Spleen (tissue), 11 donors: Measurements from ENCODE around the gene PTPRK. TPM values are rescaled to one million over a fixed set of nuclear protein-coding genes. Genes with fewer than 3 reads are reported as not detected.
A peak's percentile ranks its signal among the peaks of the same experiment; 100 is the strongest.

Experiments used
- DNase-seq: peaks from one replicate; pipeline ENCODE4 v3.0.0-alpha.2; 2020
- H3K27ac ChIP-seq, 8 donors: fragments of 200-600 bp; sonication (generic) in 7 of 8; 1 replicate in 4 of 8; 2 replicates in 4 of 8; pipeline versions ENCODE4 v1.5.0 to v1.8.0; 2016 to 2021; ENCODE audit warnings: inconsistent platforms in 4 of 8, mild to moderate bottlenecking in 4 of 8, moderate library complexity in 1 of 8
- H3K27me3 ChIP-seq, 7 donors: fragments of 200-600 bp; sonication (generic) in 6 of 7; replicated peaks in 1 of 7; 1 replicate in 4 of 7; 2 replicates in 3 of 7; pipeline versions ENCODE4 v1.5.0 to v1.8.0; 2016 to 2021; ENCODE audit warnings: inconsistent platforms in 3 of 7, mild to moderate bottlenecking in 1 of 7
- H3K36me3 ChIP-seq, 6 donors: fragments of 200-600 bp; sonication (generic) in 5 of 6; 1 replicate in 4 of 6; 2 replicates in 2 of 6; pipeline versions ENCODE4 v1.5.0 to v1.8.0; 2016 to 2021; ENCODE audit warnings: inconsistent platforms in 2 of 6
- H3K4me1 ChIP-seq, 6 donors: fragments of 200-600 bp; sonication (generic) in 5 of 6; 1 replicate in 3 of 6; 2 replicates in 3 of 6; pipeline versions ENCODE4 v1.5.0 to v1.8.0; 2016 to 2021; ENCODE audit warnings: inconsistent platforms in 3 of 6
- H3K4me3 ChIP-seq, 8 donors: fragments of 200-600 bp; sonication (generic) in 7 of 8; 1 replicate in 4 of 8; 2 replicates in 4 of 8; pipeline versions ENCODE4 v1.5.0 to v1.8.0; 2016 to 2021; ENCODE audit warnings: inconsistent platforms in 4 of 8, mild to moderate bottlenecking in 4 of 8, moderate library complexity in 2 of 8
- H3K9me3 ChIP-seq, 8 donors: fragments of 200-600 bp; sonication (generic) in 7 of 8; 1 replicate in 4 of 8; 2 replicates in 4 of 8; pipeline versions ENCODE4 v1.5.0 to v1.8.0; 2016 to 2021; ENCODE audit warnings: inconsistent platforms in 4 of 8
- POLR2A ChIP-seq, 3 donors: fragments of 450-650 bp; IDR thresholded peaks; one replicate each; pipeline ENCODE4 v1.5.1; 2017; ENCODE audit warnings: antibody characterized with exemption in 3 of 3, mild to moderate bottlenecking in 1 of 3
- POLR2AphosphoS5 ChIP-seq, 3 donors: sonication (generic); formaldehyde crosslinking; IDR thresholded peaks; one replicate each; pipeline ENCODE4 v1.5.1; 2017; ENCODE audit warnings: antibody characterized with exemption in 3 of 3
- WGBS, 5 donors: extraction: QIAGEN DNeasy Blood & Tissue Kit in 3 of 5; methylation state at CpG; one replicate each; pipeline versions ENCODE4 v1.1.5 to v1.1.7; 2013 to 2018; 5-methylcytosine and 5-hydroxymethylcytosine counted together
- intact Hi-C: fragments of 100-400 bp; cut with DNase I; formaldehyde crosslinking; loops from one replicate; pipeline ENCODE4 v1.15.0; 2023; ENCODE audit warnings: low total_unique reads
- polyA plus RNA-seq, 3 donors: library from polyadenylated mRNA; stranded (reverse); fragments of 200-250 nt; gene quantifications; one replicate each; pipeline ENCODE4 v1.2.1, GENCODE V29; 2013
- total RNA-seq, 7 donors: library from RNA; depleted of rRNA in 3 of 7; stranded (reverse); fragments of >200 nt in 3 of 7; fragmentation: NEBNext Ultra II Directional in 4 of 7; extraction: Animal tissue kit (Norgen Biotek cat#: 25700) in 4 of 7; gene quantifications; one replicate each; pipeline versions ENCODE4 v1.1.0 to v1.2.1, GENCODE V29; 2016 to 2021
- TF ChIP-seq, protein P1 (sequence below), 11 experiments: fragments of 200-600 bp in 7 of 11; fragments of 450-650 bp in 4 of 11; sonication (generic) in 4 of 11; IDR thresholded peaks in 8 of 11; conservative IDR thresholded peaks in 3 of 11; 1 replicate in 7 of 11; 2 replicates in 4 of 11; pipeline versions ENCODE4 v1.4.0 to v1.8.0; 2016 to 2021; ENCODE audit warnings: antibody characterized with exemption in 11 of 11, inconsistent platforms in 4 of 11, mild to moderate bottlenecking in 1 of 11
- donor health status: healthy with polysubstance abuse.
- donor health status: DM: no; HTN: no; CAD: no; lungs with moderate emphysema.
- donor health status: DM: no; HTN: no; CAD: no.
- donor health status: Bipolar disorder and iron deficiency.
- donor health status: healthy.
- donor health status: DM: no; HTN: no; CAD: no.
- donor health status: DM: yes; HTN: yes; CAD: no.

The PTPRK gene
- total and polyA plus RNA-seq, 10 donors: 3.3 to 67.8 (median 34.0) TPM

DNA sequence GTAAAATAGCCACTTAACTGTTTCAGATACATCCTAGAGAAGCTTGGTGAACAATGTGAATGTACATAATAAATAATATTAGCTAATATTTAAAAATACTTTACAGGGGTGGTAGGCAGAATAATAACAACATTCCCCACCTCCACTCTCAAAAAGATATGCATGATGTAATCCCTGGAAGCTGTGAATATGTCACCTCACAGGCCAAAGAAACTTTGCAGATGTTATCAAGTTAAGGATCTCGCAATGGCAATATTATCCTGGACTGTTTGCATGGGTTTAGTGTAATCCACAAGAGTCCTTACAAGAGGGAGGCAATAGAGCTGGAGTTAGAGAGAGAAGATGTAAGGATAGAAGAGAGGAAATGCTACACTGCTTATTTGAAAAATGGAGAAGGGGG, 7.0 kb upstream of the PTPRK start:
- DNase-seq: no peak
- Histone ChIP-seq H3K36me3 (no peaks in the 10 kb centered on the region), H3K4me3 (no peak overlapping the region), H3K9me3 (no peaks in the 10 kb centered on the region), H3K27me3 (peaks cover 0 to 19% (median 0%) of the 10 kb centered on the region in 7 donors), H3K27ac (no peak overlapping the region), H3K4me1 (no peaks in the 10 kb centered on the region)
- intact Hi-C loops: no loop called here
- 73 to 93% (median 84%) methylated on average over 1 of the region's 1 CpG for WGBS, 5 donors
- TF ChIP-seq POLR2A (IDR thresholded peaks at IDR 0.05) (no peak), POLR2AphosphoS5 (IDR thresholded peaks at IDR 0.05) (no peak)
- TF ChIP-seq, protein P1, sequence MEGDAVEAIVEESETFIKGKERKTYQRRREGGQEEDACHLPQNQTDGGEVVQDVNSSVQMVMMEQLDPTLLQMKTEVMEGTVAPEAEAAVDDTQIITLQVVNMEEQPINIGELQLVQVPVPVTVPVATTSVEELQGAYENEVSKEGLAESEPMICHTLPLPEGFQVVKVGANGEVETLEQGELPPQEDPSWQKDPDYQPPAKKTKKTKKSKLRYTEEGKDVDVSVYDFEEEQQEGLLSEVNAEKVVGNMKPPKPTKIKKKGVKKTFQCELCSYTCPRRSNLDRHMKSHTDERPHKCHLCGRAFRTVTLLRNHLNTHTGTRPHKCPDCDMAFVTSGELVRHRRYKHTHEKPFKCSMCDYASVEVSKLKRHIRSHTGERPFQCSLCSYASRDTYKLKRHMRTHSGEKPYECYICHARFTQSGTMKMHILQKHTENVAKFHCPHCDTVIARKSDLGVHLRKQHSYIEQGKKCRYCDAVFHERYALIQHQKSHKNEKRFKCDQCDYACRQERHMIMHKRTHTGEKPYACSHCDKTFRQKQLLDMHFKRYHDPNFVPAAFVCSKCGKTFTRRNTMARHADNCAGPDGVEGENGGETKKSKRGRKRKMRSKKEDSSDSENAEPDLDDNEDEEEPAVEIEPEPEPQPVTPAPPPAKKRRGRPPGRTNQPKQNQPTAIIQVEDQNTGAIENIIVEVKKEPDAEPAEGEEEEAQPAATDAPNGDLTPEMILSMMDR (IDR thresholded peaks at IDR 0.05 in 8 of 11, conservative IDR thresholded peaks at IDR 0.05 in 3 of 11): no peak

DNA sequence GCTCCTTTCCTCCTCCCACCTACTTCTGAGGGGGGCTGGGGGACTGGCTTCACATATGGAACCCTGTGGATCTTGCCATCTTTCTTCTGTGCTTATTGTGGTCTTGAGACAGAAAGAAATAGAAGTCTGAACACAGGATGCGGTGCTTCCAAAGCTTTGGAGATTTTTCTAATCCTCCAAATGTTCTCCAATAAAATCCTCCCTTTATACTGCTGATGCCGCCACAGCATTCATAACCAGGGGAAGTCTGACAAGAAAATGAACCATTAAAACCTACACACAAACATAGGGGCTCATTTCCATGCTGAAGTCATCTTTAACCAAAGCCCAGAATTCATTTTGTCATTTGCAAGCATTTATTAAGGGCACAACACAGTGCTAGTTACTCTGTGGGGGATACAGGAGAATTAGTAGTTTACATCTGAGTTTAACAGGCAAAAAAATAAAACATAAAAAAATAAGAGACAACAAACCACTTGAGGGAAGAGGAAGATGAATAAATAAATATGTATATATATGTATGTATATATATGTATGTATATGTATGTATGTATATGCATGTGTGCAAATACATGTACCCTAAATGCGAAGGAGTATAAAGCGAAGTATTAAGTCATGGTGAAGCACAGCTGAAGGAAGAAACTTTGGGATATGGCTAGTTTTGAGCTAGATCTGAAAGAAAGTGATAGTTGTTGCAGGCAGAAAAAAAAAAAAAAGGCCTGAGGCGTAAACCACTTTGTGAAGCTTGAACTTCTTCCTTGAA, 5.9 kb upstream of the PTPRK start:
- Histone ChIP-seq H3K27ac (no peak overlapping the region), H3K4me1 (peaks cover 0 to 2% (median 0%) of the 10 kb centered on the region in 6 donors), H3K4me3 (no peak overlapping the region), H3K27me3 (peaks cover 0 to 28% (median under 1%) of the 10 kb centered on the region in 7 donors), H3K9me3 (no peaks in the 10 kb centered on the region), H3K36me3 (no peaks in the 10 kb centered on the region)
- intact Hi-C loops: no loop called here
- DNase-seq: no peak
- 85 to 95% (median 90%) methylated on average over 5 of the region's 5 CpGs for WGBS, 5 donors
- TF ChIP-seq POLR2AphosphoS5 (IDR thresholded peaks at IDR 0.05) (no peak), POLR2A (IDR thresholded peaks at IDR 0.05) (no peak)
- TF ChIP-seq, protein P1 (IDR thresholded peaks at IDR 0.05 in 8 of 11, conservative IDR thresholded peaks at IDR 0.05 in 3 of 11): no peak

DNA sequence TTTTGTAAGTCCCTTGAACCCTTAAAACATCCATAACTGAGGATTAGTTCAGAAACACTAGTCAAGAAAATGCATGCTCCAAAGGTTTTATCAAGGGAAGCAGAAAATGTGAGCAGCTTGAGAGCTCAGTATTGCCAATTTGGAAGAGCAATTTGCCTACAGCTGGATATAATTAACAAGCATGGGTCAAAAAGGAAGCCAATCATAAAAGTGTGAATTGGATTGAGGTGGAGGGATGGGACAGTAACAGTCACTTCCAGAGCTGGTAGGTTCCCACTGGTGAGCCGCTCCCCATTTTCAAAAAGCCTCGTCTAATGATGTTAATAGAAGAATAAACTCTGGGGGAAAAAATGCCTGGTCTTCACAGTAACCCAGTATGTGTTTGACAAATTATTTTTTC, 5.0 kb upstream of the PTPRK start:
- Histone ChIP-seq H3K27me3 (peaks cover 0 to 37% (median 10%) of the 10 kb centered on the region in 7 donors), H3K27ac (no peak overlapping the region), H3K4me3 (no peak overlapping the region), H3K36me3 (no peaks in the 10 kb centered on the region), H3K9me3 (no peaks in the 10 kb centered on the region), H3K4me1 (peaks cover 0 to 10% (median 4%) of the 10 kb centered on the region in 6 donors)
- 86 to 98% (median 92%) methylated on average over 2 of the region's 2 CpGs for WGBS, 5 donors
- intact Hi-C loops: no loop called here
- TF ChIP-seq, protein P1 (IDR thresholded peaks at IDR 0.05 in 8 of 11, conservative IDR thresholded peaks at IDR 0.05 in 3 of 11): no peak
- no peak for TF ChIP-seq POLR2AphosphoS5 (IDR thresholded peaks at IDR 0.05)
- no peak for TF ChIP-seq POLR2A (IDR thresholded peaks at IDR 0.05)
- no peak for DNase-seq

DNA sequence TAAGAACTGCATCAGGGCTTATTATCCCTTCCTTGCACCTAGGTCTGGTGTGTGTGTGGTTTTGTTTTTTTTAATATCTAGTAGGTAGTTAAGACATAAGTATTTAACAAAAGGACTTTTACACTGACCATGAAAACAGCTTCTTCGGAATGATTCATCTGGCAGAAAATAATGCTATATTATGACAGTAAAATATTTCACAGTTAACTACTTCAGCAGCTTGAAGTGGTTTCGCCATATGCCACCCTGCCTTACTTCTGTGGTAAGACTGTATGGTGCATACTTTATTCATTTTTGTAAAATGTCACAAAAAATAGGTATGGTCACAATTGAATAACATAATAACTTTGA, 858 bp upstream of the PTPRK start:
- Histone ChIP-seq H3K27me3 (peaks cover 0 to 75% (median 24%) of the 10 kb centered on the region in 7 donors), H3K9me3 (no peaks in the 10 kb centered on the region), H3K4me1 (peaks cover 0 to 35% (median 25%) of the 10 kb centered on the region in 6 donors), H3K4me3 (peak overlapping the region in 7 of 8 donors; percentile 55 to 81 (median 65)), H3K27ac (peak overlapping the region in 6 of 8 donors; percentile 84 to 91 (median 87)), H3K36me3 (no peaks in the 10 kb centered on the region)
- WGBS, 5 donors: 54 to 71% (median 66%) methylated on average over 2 of the region's 2 CpGs
- DNase-seq: no peak
- intact Hi-C loops: no loop called here
- TF ChIP-seq POLR2A (IDR thresholded peaks at IDR 0.05): no peak
- TF ChIP-seq, protein P1 (IDR thresholded peaks at IDR 0.05 in 8 of 11, conservative IDR thresholded peaks at IDR 0.05 in 3 of 11): no peak
- no peak for TF ChIP-seq POLR2AphosphoS5 (IDR thresholded peaks at IDR 0.05)
